OCI-LY3 (cell line): ENCODE results near the gene INVS.

Experiments used
- H2AFZ ChIP-seq: fragments of 200-600, 300-600 bp; shearing (Covaris generic); 2 replicates; pipeline ENCODE4 v1.6.0; 2014; ENCODE audit warnings: antibody characterized with exemption, low read depth, low read length
- H3K27ac ChIP-seq: fragments of 200-600, 300-600 bp; sonication (generic); 2 replicates; pipeline ENCODE4 v1.5.1; 2014; ENCODE audit warnings: mild to moderate bottlenecking, low read length, moderate library complexity, mixed read lengths
- H3K27me3 ChIP-seq: fragments of 200-600, 300-600 bp; sonication (generic); 2 replicates; pipeline ENCODE4 v1.6.1; 2014; ENCODE audit warnings: low read depth, low read length, mixed read lengths
- H3K36me3 ChIP-seq: fragments of 200-600, 300-600 bp; sonication (generic); replicated peaks from 2 replicates; pipeline ENCODE3; 2014; ENCODE audit warnings: low read depth, low read length, mixed read lengths
- H3K4me1 ChIP-seq: fragments of 300-600, 200-600 bp; sonication (generic); 2 replicates; pipeline ENCODE4 v1.6.1; 2014; ENCODE audit warnings: low read length, mixed read lengths
- H3K4me2 ChIP-seq: fragments of 200-600, 300-600 bp; sonication (generic); 2 replicates; pipeline ENCODE4 v1.6.1; 2014; ENCODE audit warnings: low read length, mixed read lengths
- H3K4me3 ChIP-seq: fragments of 300-600, 200-600 bp; sonication (generic); 2 replicates; pipeline ENCODE4 v1.5.1; 2014; ENCODE audit warnings: antibody characterized with exemption, mild to moderate bottlenecking, low read length, moderate library complexity
- H3K79me2 ChIP-seq: fragments of 300-600, 200-600 bp; shearing (Covaris generic); 2 replicates; pipeline ENCODE4 v1.6.1; 2014; ENCODE audit warnings: mild to moderate bottlenecking, low read length, mixed read lengths
- H3K9ac ChIP-seq: fragments of 300-600, 200-600 bp; shearing (Covaris generic); 2 replicates; pipeline ENCODE4 v1.6.0; 2014; ENCODE audit warnings: mild to moderate bottlenecking, low read length, moderate library complexity
- H3K9me3 ChIP-seq: fragments of 200-600, 300-600 bp; shearing (Covaris generic); 2 replicates; pipeline ENCODE4 v1.6.1; 2014; ENCODE audit warnings: low read length, mixed read lengths; ENCODE audit not compliant: insufficient read depth
- H4K20me1 ChIP-seq: fragments of 200-600, 300-600 bp; sonication (generic); 2 replicates; pipeline ENCODE4 v1.6.1; 2016; ENCODE audit warnings: low read length, mixed read lengths; ENCODE audit not compliant: insufficient read depth
- CTCF ChIP-seq: fragments of 200-600, 300-600 bp; sonication (generic); IDR thresholded peaks from 2 replicates; pipeline ENCODE4 v1.5.1; 2014; ENCODE audit warnings: antibody characterized with exemption, low read length, low read depth
- EZH2phosphoT487 ChIP-seq: fragments of 200-600 bp; shearing (Covaris generic); IDR thresholded peaks from 2 replicates; pipeline ENCODE4 v1.6.1; 2018; ENCODE audit warnings: antibody characterized with exemption, mixed run types, low read depth

Gene INVS

GRCh38 chr9:100281676-100282387 is 182.8 kb downstream of the INVS start:
- Histone ChIP-seq H3K27me3 (no peaks in the 10 kb centered on the region), H3K79me2 (no peaks in the 10 kb centered on the region), H2AFZ (no peak overlapping the region), H3K4me2 (no peak overlapping the region), H3K36me3 (peaks cover 29% of the 10 kb centered on the region), H3K27ac (no peak overlapping the region), H3K9ac (no peak overlapping the region), H3K4me1 (peaks cover 6% of the 10 kb centered on the region), H4K20me1 (no peaks in the 10 kb centered on the region), H3K9me3 (no peaks in the 10 kb centered on the region), H3K4me3 (no peak overlapping the region)
- TF ChIP-seq CTCF (no peak), EZH2phosphoT487 (no peak)

- Histone ChIP-seq H3K79me2 (no peaks in the 10 kb centered on the region), H3K27ac (no peak overlapping the region)
- TF ChIP-seq CTCF (no peak), EZH2phosphoT487 (no peak)
Measured at GRCh38 chr9:100282388-100282719, 183.3 kb downstream of the INVS start.

GRCh38 chr9:100284247-100284646 is 185.2 kb downstream of the INVS start:
- H3K4me1 ChIP-seq, result no peaks in the 10 kb centered on the region
- H3K36me3 ChIP-seq, result peaks cover 41% of the 10 kb centered on the region
- no peak overlapping the region for H2AFZ ChIP-seq
- H3K27me3 ChIP-seq, result no peaks in the 10 kb centered on the region
- no peak overlapping the region for H3K27ac ChIP-seq
- H3K9me3 ChIP-seq, result no peaks in the 10 kb centered on the region
- no peaks in the 10 kb centered on the region for H3K79me2 ChIP-seq
- TF ChIP-seq EZH2phosphoT487 (no peak), CTCF (no peak)
- no peak overlapping the region for H3K9ac ChIP-seq
- no peaks in the 10 kb centered on the region for H4K20me1 ChIP-seq
- H3K4me3 ChIP-seq, result no peak overlapping the region
- no peak overlapping the region for H3K4me2 ChIP-seq

More at GRCh38 chr9:100282388-100282719, 183.3 kb downstream of the INVS start:
- no peak overlapping the region for H3K4me3 ChIP-seq
- H3K36me3 ChIP-seq, result peaks cover 30% of the 10 kb centered on the region
- peaks cover under 1% of the 10 kb centered on the region; the same call in 1 of the 2 replicates for H3K4me1 ChIP-seq
- no peak overlapping the region for H3K4me2 ChIP-seq
- no peaks in the 10 kb centered on the region for H3K27me3 ChIP-seq
- no peaks in the 10 kb centered on the region for H4K20me1 ChIP-seq
- H2AFZ ChIP-seq, result no peak overlapping the region
- no peak overlapping the region for H3K9ac ChIP-seq
- no peaks in the 10 kb centered on the region for H3K9me3 ChIP-seq

- no peaks in the 10 kb centered on the region for H3K9me3 ChIP-seq
- no peaks in the 10 kb centered on the region for H3K27me3 ChIP-seq
- H3K4me1 ChIP-seq, result no peaks in the 10 kb centered on the region
- H3K79me2 ChIP-seq, result no peaks in the 10 kb centered on the region
- TF ChIP-seq EZH2phosphoT487, result no peak
- TF ChIP-seq CTCF, result no peak
- no peak overlapping the region for H2AFZ ChIP-seq
- peaks cover 44% of the 10 kb centered on the region for H3K36me3 ChIP-seq
- H4K20me1 ChIP-seq, result no peaks in the 10 kb centered on the region
- H3K4me2 ChIP-seq, result no peak overlapping the region
- no peak overlapping the region for H3K9ac ChIP-seq
- H3K4me3 ChIP-seq, result no peak overlapping the region
- H3K27ac ChIP-seq, result no peak overlapping the region
Measured at GRCh38 chr9:100285080-100285479, 186.0 kb downstream of the INVS start.
